IMR-90 (cell line): ENCODE results near the gene ERBB4. TPM values are rescaled to one million over a fixed set of nuclear protein-coding genes. Genes with fewer than 3 reads are reported as not detected.

Experiments used
- ATAC-seq: fragments of 200-7000 bp; cut with Tn5 transposase; 2 replicates; pipeline ENCODE4 v1.9.1; 2020; ENCODE audit warnings: low read depth, mild to moderate bottlenecking, moderate library complexity
- BruUV-seq: library from RNA; stranded (reverse); fragments of 400-500 nt; replicated peaks from 2 replicates; lab custom pipeline; 2021; lab: Mats Ljungman, UMichigan
- CTCF ChIA-PET: fragments of 300-600 bp; formaldehyde crosslinking; extraction: SDS; loops from one replicate; lab custom pipeline; 2021; ENCODE audit warnings: antibody characterized with exemption; lab: Yijun Ruan, JAX
- POLR2A ChIA-PET: fragments of 300-600 bp; sonication (Branson Sonifier 250); formaldehyde crosslinking; loops from one replicate; lab custom pipeline; 2022; ENCODE audit warnings: antibody characterized with exemption; ENCODE audit not compliant: unreplicated experiment; lab: Charles Lee
- DNase-seq: peaks from one replicate; pipeline ENCODE4 v3.0.0; 2013
- H2AFZ ChIP-seq: replicated peaks from 2 replicates; pipeline ENCODE3; 2013; ENCODE audit warnings: low read length, mild to moderate bottlenecking; ENCODE audit not compliant: poor library complexity
- H2AK5ac ChIP-seq: 2 replicates; pipeline ENCODE4 v1.6.1; 2013; ENCODE audit warnings: low read depth, low read length, inconsistent platforms
- H2AK9ac ChIP-seq: replicated peaks from 2 replicates; pipeline ENCODE3; 2013; ENCODE audit warnings: mild to moderate bottlenecking, low read depth, low read length, moderate library complexity; ENCODE audit not compliant: poor library complexity
- H2BK120ac ChIP-seq: 2 replicates; pipeline ENCODE4 v1.6.1; 2013; ENCODE audit warnings: low read depth, low read length, inconsistent platforms
- H2BK15ac ChIP-seq: 3 replicates; pipeline ENCODE4 v1.6.1; 2013; ENCODE audit warnings: low read depth, low read length, inconsistent platforms
- H2BK20ac ChIP-seq: 2 replicates; pipeline ENCODE4 v1.6.1; 2013; ENCODE audit warnings: low read depth, mild to moderate bottlenecking, inconsistent platforms, low read length, moderate library complexity
- H2BK5ac ChIP-seq: 2 replicates; pipeline ENCODE4 v1.6.1; 2013; ENCODE audit warnings: mild to moderate bottlenecking, low read depth, low read length, inconsistent platforms; ENCODE audit not compliant: poor library complexity, severe bottlenecking
- H3K14ac ChIP-seq: replicated peaks from 2 replicates; pipeline ENCODE4 v1.6.1; 2013; ENCODE audit warnings: low read depth, low read length, inconsistent platforms
- H3K18ac ChIP-seq: 2 replicates; pipeline ENCODE4 v1.6.1; 2013; ENCODE audit warnings: low read depth, low read length, control low read depth
- H3K23ac ChIP-seq: 2 replicates; pipeline ENCODE4 v1.6.1; 2013; ENCODE audit warnings: low read depth, low read length, inconsistent platforms
- H3K27ac ChIP-seq: 2 replicates; pipeline ENCODE4 v1.5.1; 2013; ENCODE audit warnings: mild to moderate bottlenecking, control low read depth, low read length; ENCODE audit not compliant: insufficient read depth
- H3K27me3 ChIP-seq: 2 replicates; pipeline ENCODE4 v1.6.1; 2013; ENCODE audit warnings: low read length; ENCODE audit not compliant: control insufficient read depth, insufficient read depth
- H3K36me3 ChIP-seq: 2 replicates; pipeline ENCODE4 v1.6.1; 2013; ENCODE audit warnings: low read length, mixed read lengths; ENCODE audit not compliant: control insufficient read depth, insufficient read depth
- H3K4ac ChIP-seq: 2 replicates; pipeline ENCODE4 v1.6.1; 2013; ENCODE audit warnings: low read depth, low read length, inconsistent platforms
- H3K4me1 ChIP-seq: 2 replicates; pipeline ENCODE4 v1.6.1; 2013; ENCODE audit warnings: low read length, mixed read lengths; ENCODE audit not compliant: control insufficient read depth, insufficient read depth
- H3K4me2 ChIP-seq: 2 replicates; pipeline ENCODE4 v1.6.1; 2013; ENCODE audit warnings: low read depth, mild to moderate bottlenecking, control low read depth, low read length, moderate library complexity
- H3K4me3 ChIP-seq: 2 replicates; pipeline ENCODE4 v1.5.1; 2013; ENCODE audit warnings: low read depth, mild to moderate bottlenecking, control low read depth, low read length, moderate library complexity; ENCODE audit not compliant: insufficient read depth
- H3K56ac ChIP-seq: 2 replicates; pipeline ENCODE4 v1.6.1; 2013; ENCODE audit warnings: low read length, inconsistent platforms; ENCODE audit not compliant: insufficient read depth; ENCODE audit errors: extremely low read depth
- H3K79me1 ChIP-seq, 2 experiments: 2 replicates each; pipeline ENCODE4 v1.6.1; 2013; ENCODE audit warnings: low read length in 2 of 2, inconsistent platforms in 1 of 2, low read depth in 1 of 2
- H3K9ac ChIP-seq: 2 replicates; pipeline ENCODE4 v1.6.1; 2013; ENCODE audit warnings: low read depth, low read length, control low read depth
- H3K9me1 ChIP-seq: 2 replicates; pipeline ENCODE4 v1.6.1; 2013; ENCODE audit warnings: low read length, inconsistent platforms; ENCODE audit not compliant: insufficient read depth
- H3K9me3 ChIP-seq: 2 replicates; pipeline ENCODE4 v1.6.1; 2013; ENCODE audit warnings: low read length; ENCODE audit not compliant: control insufficient read depth, insufficient read depth
- H4K20me1 ChIP-seq: 2 replicates; pipeline ENCODE4 v1.6.1; 2013; ENCODE audit warnings: low read length, inconsistent platforms; ENCODE audit not compliant: insufficient read depth
- H4K5ac ChIP-seq: 2 replicates; pipeline ENCODE4 v1.6.1; 2013; ENCODE audit warnings: mild to moderate bottlenecking, low read depth, low read length, control low read depth
- H4K8ac ChIP-seq, 2 experiments: 2 replicates each; pipeline ENCODE4 v1.6.1; 2013; ENCODE audit warnings: low read depth in 2 of 2, low read length in 2 of 2, control low read depth in 1 of 2, inconsistent platforms in 1 of 2
- H4K91ac ChIP-seq: 2 replicates; pipeline ENCODE4 v1.6.1; 2013; ENCODE audit warnings: low read depth, low read length, inconsistent platforms; ENCODE audit not compliant: insufficient read depth
- CEBPB ChIP-seq: IDR thresholded peaks from 2 replicates; pipeline ENCODE4 v1.6.1; 2012; ENCODE audit warnings: low read depth, low read length, improper control_type of control experiment
- POLR2A ChIP-seq: IDR thresholded peaks from 2 replicates; pipeline ENCODE4 v1.6.1; 2012; ENCODE audit warnings: mild to moderate bottlenecking, low read depth, low read length
- RAD21 ChIP-seq: IDR thresholded peaks from 2 replicates; pipeline ENCODE4 v1.6.1; 2012; ENCODE audit warnings: low read length, improper control_type of control experiment
- RCOR1 ChIP-seq: IDR thresholded peaks from 2 replicates; pipeline ENCODE4 v1.6.1; 2012; ENCODE audit warnings: mild to moderate bottlenecking, low read length, improper control_type of control experiment; ENCODE audit not compliant: insufficient replicate concordance
- RFX5 ChIP-seq: IDR thresholded peaks from 2 replicates; pipeline ENCODE4 v1.8.0; 2012; ENCODE audit warnings: low read depth, mild to moderate bottlenecking, low read length, moderate library complexity
- WGBS, 2 experiments: methylation state at CpG; one replicate each; pipeline versions ENCODE4 v1.1.5 to v1.1.7; 2013; ENCODE audit warnings: missing lambda C conversion rate in 2 of 2; ENCODE audit not compliant: insufficient read length in 1 of 2; ENCODE audit errors: extremely low coverage in 2 of 2; 5-methylcytosine and 5-hydroxymethylcytosine counted together
- dilution Hi-C: fragments of 300-500 bp; cut with HindIII; formaldehyde crosslinking; loops from one replicate; pipeline ENCODE4 v1.14.3; 2018; ENCODE audit warnings: low sequenced_read_pairs; ENCODE audit not compliant: unreplicated experiment
- in situ Hi-C: fragments of 300-500 bp; cut with MboI; formaldehyde crosslinking; loops from 3 replicates; pipeline ENCODE4 v1.14.3; 2019; ENCODE audit warnings: low sequenced_read_pairs, inconsistent platforms, mixed read lengths
- intact Hi-C: fragments of 100-400 bp; cut with micrococcal nuclease; formaldehyde crosslinking; loops from 2 replicates; pipeline ENCODE4 v1.10.0; 2022
- polyA plus RNA-seq, 3 experiments: library from polyadenylated mRNA; depleted of rRNA; stranded (reverse); fragments of >200 nt; gene quantifications; 2 replicates each; pipeline ENCODE4 v1.2.3, GENCODE V29; 2012; ENCODE audit warnings: low replicate concordance in 1 of 3
- total RNA-seq: library from RNA; depleted of rRNA; stranded (reverse); fragments of >200 nt; gene quantifications from 2 replicates; pipeline ENCODE4 v1.2.3, GENCODE V29; 2012

ERBB4 gene
- total and polyA plus RNA-seq, 2 of the 4 experiments (the other 2 are of a cell fraction) = not detected

- in situ Hi-C loops (no loop called here), intact Hi-C loops (no loop called here), dilution Hi-C loops (no loop called here)
- ChIA-PET CTCF (no interaction called here), POLR2A (no interaction called here)
- Histone ChIP-seq H2BK120ac (no peak overlapping the region), H3K9ac (no peak overlapping the region), H3K27ac (no peak overlapping the region), H4K5ac (no peak overlapping the region), H3K36me3 (no peaks in the 10 kb centered on the region), H3K56ac (no peak overlapping the region), H2BK5ac (no peak overlapping the region), H3K4me3 (no peak overlapping the region), H4K20me1 (no peaks in the 10 kb centered on the region), H4K8ac (no peak overlapping the region), H3K79me1 (no peaks in the 10 kb centered on the region), H2AK9ac (no peak overlapping the region), H3K27me3 (no peaks in the 10 kb centered on the region), H3K9me1 (no peaks in the 10 kb centered on the region), H2BK20ac (no peak overlapping the region), H3K4me1 (no peaks in the 10 kb centered on the region), H3K14ac (no peak overlapping the region), H3K23ac (no peak overlapping the region), H3K4me2 (no peak overlapping the region), H2AK5ac (no peak overlapping the region), H3K4ac (no peak overlapping the region), H3K18ac (no peak overlapping the region), H2BK15ac (no peak overlapping the region), H4K91ac (no peak overlapping the region), H2AFZ (no peak overlapping the region), H3K9me3 (no peaks in the 10 kb centered on the region)
- peak; percentile 61 for TF ChIP-seq CEBPB
- TF ChIP-seq RAD21 = no peak
- TF ChIP-seq RCOR1 = no peak
- TF ChIP-seq RFX5 = no peak
- no peak for TF ChIP-seq POLR2A
- DNase-seq = no peak
- no peak for ATAC-seq
- no CpG with 5 or more reads among the region's 4 CpGs for WGBS, 2 experiments
- no TSS peak for BruUV-seq
Observed at GRCh38 chr2:212083492-212083891, 455.1 kb downstream of the ERBB4 start.
